ENCODE results near the gene MAP2K5.

The MAP2K5 gene

GRCh38 chr15:67843571-67844387, 301.3 kb downstream of the MAP2K5 start:
- TF ChIP-seq CTCF (conservative IDR thresholded peaks at IDR 0.05), result no peak
- TF ChIP-seq ZFX (IDR thresholded peaks at IDR 0.05), result no peak
- H3K27ac ChIP-seq, result no peak overlapping the region

- no peak for TF ChIP-seq ZFX (IDR thresholded peaks at IDR 0.05)
- no peak for TF ChIP-seq CTCF (conservative IDR thresholded peaks at IDR 0.05)
- H3K27ac ChIP-seq, result no peak overlapping the region
These were observed 303.5 kb downstream of the MAP2K5 start for GRCh38 chr15:67845974-67846373.

- H3K27ac ChIP-seq, result no peak overlapping the region
- TF ChIP-seq ZFX (IDR thresholded peaks at IDR 0.05), result no peak
- no peak for TF ChIP-seq CTCF (conservative IDR thresholded peaks at IDR 0.05)
These were observed 307.0 kb downstream of the MAP2K5 start for GRCh38 chr15:67849538-67849937.

- H3K27ac ChIP-seq, result no peak overlapping the region
- TF ChIP-seq ZFX (IDR thresholded peaks at IDR 0.05), result no peak
- TF ChIP-seq CTCF (conservative IDR thresholded peaks at IDR 0.05), result no peak
These were observed 307.8 kb downstream of the MAP2K5 start for GRCh38 chr15:67850336-67850735.

- TF ChIP-seq CTCF (conservative IDR thresholded peaks at IDR 0.05) (no peak), ZFX (IDR thresholded peaks at IDR 0.05) (no peak)
- no peak overlapping the region for H3K27ac ChIP-seq
These were observed 308.6 kb downstream of the MAP2K5 start for GRCh38 chr15:67850994-67851571.

GRCh38 chr15:67852418-67852817, 309.9 kb downstream of the MAP2K5 start:
- H3K27ac ChIP-seq, result no peak overlapping the region
- TF ChIP-seq ZFX (IDR thresholded peaks at IDR 0.05) (no peak), CTCF (conservative IDR thresholded peaks at IDR 0.05) (no peak)

- H3K27ac ChIP-seq, result no peak overlapping the region
- no peak for TF ChIP-seq ZFX (IDR thresholded peaks at IDR 0.05)
- TF ChIP-seq CTCF (conservative IDR thresholded peaks at IDR 0.05), result no peak
These were observed 311.0 kb downstream of the MAP2K5 start for GRCh38 chr15:67853454-67853853.
